Measurements from ENCODE around the gene DBNDD2.

- TF ChIP-seq, protein P1, sequence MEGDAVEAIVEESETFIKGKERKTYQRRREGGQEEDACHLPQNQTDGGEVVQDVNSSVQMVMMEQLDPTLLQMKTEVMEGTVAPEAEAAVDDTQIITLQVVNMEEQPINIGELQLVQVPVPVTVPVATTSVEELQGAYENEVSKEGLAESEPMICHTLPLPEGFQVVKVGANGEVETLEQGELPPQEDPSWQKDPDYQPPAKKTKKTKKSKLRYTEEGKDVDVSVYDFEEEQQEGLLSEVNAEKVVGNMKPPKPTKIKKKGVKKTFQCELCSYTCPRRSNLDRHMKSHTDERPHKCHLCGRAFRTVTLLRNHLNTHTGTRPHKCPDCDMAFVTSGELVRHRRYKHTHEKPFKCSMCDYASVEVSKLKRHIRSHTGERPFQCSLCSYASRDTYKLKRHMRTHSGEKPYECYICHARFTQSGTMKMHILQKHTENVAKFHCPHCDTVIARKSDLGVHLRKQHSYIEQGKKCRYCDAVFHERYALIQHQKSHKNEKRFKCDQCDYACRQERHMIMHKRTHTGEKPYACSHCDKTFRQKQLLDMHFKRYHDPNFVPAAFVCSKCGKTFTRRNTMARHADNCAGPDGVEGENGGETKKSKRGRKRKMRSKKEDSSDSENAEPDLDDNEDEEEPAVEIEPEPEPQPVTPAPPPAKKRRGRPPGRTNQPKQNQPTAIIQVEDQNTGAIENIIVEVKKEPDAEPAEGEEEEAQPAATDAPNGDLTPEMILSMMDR (IDR thresholded peaks at IDR 0.05): peak; percentile 92
- no peak; the same call in 1 of the 2 replicates for TF ChIP-seq USF1 (CRISPR knock-in tag; IDR thresholded peaks at IDR 0.05)
- no peak for TF ChIP-seq ETV6 (CRISPR knock-in tag; IDR thresholded peaks at IDR 0.05)
- no peak for TF ChIP-seq NFE2L1 (CRISPR knock-in tag; IDR thresholded peaks at IDR 0.05)
- TF ChIP-seq NR2C2 (CRISPR knock-in tag; IDR thresholded peaks at IDR 0.05): no peak
- TF ChIP-seq OVOL2 (CRISPR knock-in tag; IDR thresholded peaks at IDR 0.05; ENCODE audit: borderline replicate concordance): no peak
- TF ChIP-seq ZNF121 (CRISPR knock-in tag; IDR thresholded peaks at IDR 0.05): no peak
- TF ChIP-seq, protein P2, sequence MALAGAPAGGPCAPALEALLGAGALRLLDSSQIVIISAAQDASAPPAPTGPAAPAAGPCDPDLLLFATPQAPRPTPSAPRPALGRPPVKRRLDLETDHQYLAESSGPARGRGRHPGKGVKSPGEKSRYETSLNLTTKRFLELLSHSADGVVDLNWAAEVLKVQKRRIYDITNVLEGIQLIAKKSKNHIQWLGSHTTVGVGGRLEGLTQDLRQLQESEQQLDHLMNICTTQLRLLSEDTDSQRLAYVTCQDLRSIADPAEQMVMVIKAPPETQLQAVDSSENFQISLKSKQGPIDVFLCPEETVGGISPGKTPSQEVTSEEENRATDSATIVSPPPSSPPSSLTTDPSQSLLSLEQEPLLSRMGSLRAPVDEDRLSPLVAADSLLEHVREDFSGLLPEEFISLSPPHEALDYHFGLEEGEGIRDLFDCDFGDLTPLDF (CRISPR knock-in tag; IDR thresholded peaks at IDR 0.05): no peak
- no peak for TF ChIP-seq NR3C1 (CRISPR knock-in tag; conservative IDR thresholded peaks at IDR 0.05; ENCODE audit: low read depth)
- no peak for TF ChIP-seq IRF1 (CRISPR knock-in tag; IDR thresholded peaks at IDR 0.05)
- TF ChIP-seq, protein P3, sequence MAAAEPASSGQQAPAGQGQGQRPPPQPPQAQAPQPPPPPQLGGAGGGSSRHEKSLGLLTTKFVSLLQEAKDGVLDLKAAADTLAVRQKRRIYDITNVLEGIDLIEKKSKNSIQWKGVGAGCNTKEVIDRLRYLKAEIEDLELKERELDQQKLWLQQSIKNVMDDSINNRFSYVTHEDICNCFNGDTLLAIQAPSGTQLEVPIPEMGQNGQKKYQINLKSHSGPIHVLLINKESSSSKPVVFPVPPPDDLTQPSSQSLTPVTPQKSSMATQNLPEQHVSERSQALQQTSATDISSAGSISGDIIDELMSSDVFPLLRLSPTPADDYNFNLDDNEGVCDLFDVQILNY (CRISPR knock-in tag; IDR thresholded peaks at IDR 0.05): no peak
- TF ChIP-seq TEAD4 (CRISPR knock-in tag; IDR thresholded peaks at IDR 0.05): no peak
- no peak for TF ChIP-seq ZNF138 (CRISPR knock-in tag; conservative IDR thresholded peaks at IDR 0.05)
- TF ChIP-seq ATF1 (CRISPR knock-in tag; IDR thresholded peaks at IDR 0.05): no peak
Measured at GRCh38 chr20:45373353-45374100, 34.6 kb upstream of the DBNDD2 start.
